GM21717 (cell line): ENCODE data around the gene HMGB4.

ENCODE experiments used
- ATAC-seq: cut with Tn5 transposase; IDR thresholded peaks from one replicate; pipeline ENCODE4 v1.9.1; 2021; ENCODE audit warnings: mild to moderate bottlenecking, moderate library complexity; ENCODE audit not compliant: unreplicated experiment

The HMGB4 gene

GRCh38 chr1:33846861-33847260, 17.0 kb upstream of the HMGB4 start:
- ATAC-seq, result no peak

GRCh38 chr1:33848205-33848937, 15.5 kb upstream of the HMGB4 start:
- no peak for ATAC-seq

- ATAC-seq, result no peak
These were observed 14.7 kb upstream of the HMGB4 start for GRCh38 chr1:33849211-33849610.

GRCh38 chr1:33850481-33850880, 13.4 kb upstream of the HMGB4 start:
- no peak for ATAC-seq

- no peak for ATAC-seq
These were observed 11.2 kb upstream of the HMGB4 start for GRCh38 chr1:33852711-33853110.

- ATAC-seq, result no peak
These were observed 10.4 kb upstream of the HMGB4 start for GRCh38 chr1:33853431-33853830.

- no peak for ATAC-seq
These were observed 9.8 kb upstream of the HMGB4 start for GRCh38 chr1:33854091-33854490.

GRCh38 chr1:33860671-33861070, 3.2 kb upstream of the HMGB4 start:
- no peak for ATAC-seq

- no peak for ATAC-seq
These were observed 846 bp downstream of the HMGB4 start for GRCh38 chr1:33864460-33865389.

- ATAC-seq, result no peak
These were observed 2.4 kb downstream of the HMGB4 start for GRCh38 chr1:33866281-33866680.

- ATAC-seq, result no peak
These were observed 3.8 kb downstream of the HMGB4 start for GRCh38 chr1:33867684-33868083.

- no peak for ATAC-seq
These were observed 8.4 kb downstream of the HMGB4 start for GRCh38 chr1:33872275-33872674.

GRCh38 chr1:33872683-33873082, 8.8 kb downstream of the HMGB4 start:
- no peak for ATAC-seq

- no peak for ATAC-seq
These were observed 10.8 kb downstream of the HMGB4 start for GRCh38 chr1:33874636-33875035.

- no peak for ATAC-seq
These were observed 12.0 kb downstream of the HMGB4 start for GRCh38 chr1:33875862-33876261.

GRCh38 chr1:33876970-33877650, 13.2 kb downstream of the HMGB4 start:
- no peak for ATAC-seq

- ATAC-seq, result no peak
These were observed 14.5 kb downstream of the HMGB4 start for GRCh38 chr1:33878392-33878791.

GRCh38 chr1:33880305-33880704, 16.4 kb downstream of the HMGB4 start:
- no peak for ATAC-seq

- no peak for ATAC-seq
These were observed 22.6 kb downstream of the HMGB4 start for GRCh38 chr1:33886496-33886895.

- ATAC-seq, result no peak
These were observed 29.4 kb downstream of the HMGB4 start for GRCh38 chr1:33893147-33893830.

GRCh38 chr1:33895396-33895795, 31.5 kb downstream of the HMGB4 start:
- no peak for ATAC-seq
